GM20431 (cell line): Measurements from ENCODE around the gene RABL2A.
"Not testable (repeated sequence)": the region's sequence is repeated elsewhere in the genome, so short reads cannot be mapped to it uniquely, and the experiment has no call there.

Source experiments
- in situ Hi-C: fragments of 300-500 bp; cut with MseI, MboI; formaldehyde crosslinking; loops from one replicate; pipeline ENCODE4 v1.15.0; 2020; ENCODE audit warnings: low sequenced_read_pairs; ENCODE audit not compliant: unreplicated experiment

RABL2A gene

GRCh38 chr2:113604661-113605060, 22.4 kb upstream of the RABL2A start:
- in situ Hi-C loops = not testable (repeated sequence)

GRCh38 chr2:113606036-113606435, 21.0 kb upstream of the RABL2A start:
- in situ Hi-C loops = not testable (repeated sequence)

DNA sequence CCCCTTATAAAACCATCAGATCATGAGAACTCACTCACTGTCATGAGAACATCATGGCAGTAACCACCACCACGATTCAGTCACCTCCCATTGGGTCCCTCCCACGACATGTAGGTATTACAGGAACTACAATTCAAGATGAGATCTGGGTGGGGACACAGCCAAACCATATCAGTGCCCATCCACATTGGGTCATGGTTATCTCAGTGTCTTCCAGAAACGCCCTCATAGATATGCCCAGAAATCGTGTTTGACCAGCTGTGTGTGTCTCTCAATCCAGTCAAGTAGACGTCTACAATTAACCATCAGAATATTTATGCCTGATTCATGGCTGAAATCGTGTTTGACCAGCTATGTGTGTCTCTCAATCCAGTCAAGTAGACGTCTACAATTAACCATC, 17.2 kb upstream of the RABL2A start:
- in situ Hi-C loops = not testable (repeated sequence)

DNA sequence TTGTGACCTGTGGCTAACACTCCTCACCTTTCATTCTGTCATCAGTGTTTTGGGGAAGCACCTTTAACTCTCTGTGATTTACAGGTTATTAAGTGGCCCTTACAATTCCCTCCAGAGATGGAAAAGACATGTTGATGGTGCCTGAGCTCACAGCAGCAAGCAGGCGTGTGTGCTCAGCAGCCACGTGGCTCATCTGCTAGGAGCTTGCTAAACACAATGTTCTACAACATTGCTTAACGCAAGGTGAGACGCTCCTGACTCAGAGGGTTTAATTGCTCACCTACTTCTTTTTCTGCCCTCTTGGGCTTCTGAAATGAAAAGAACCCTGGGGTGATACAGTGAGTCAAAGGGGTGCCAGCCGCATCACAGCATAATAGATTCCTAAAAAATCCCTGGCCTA, 6.1 kb upstream of the RABL2A start:
- in situ Hi-C loops = not testable (repeated sequence)

- in situ Hi-C loops = not testable (repeated sequence)
Measured at GRCh38 chr2:113625906-113626305, 1.2 kb upstream of the RABL2A start.

- in situ Hi-C loops = not testable (repeated sequence)
Measured at GRCh38 chr2:113632849-113633345, 5.8 kb downstream of the RABL2A start.

GRCh38 chr2:113635358-113635757, 8.3 kb downstream of the RABL2A start:
- in situ Hi-C loops = not testable (repeated sequence)

GRCh38 chr2:113636226-113636625, 9.2 kb downstream of the RABL2A start:
- in situ Hi-C loops = not testable (repeated sequence)

- in situ Hi-C loops = not testable (repeated sequence)
Measured at GRCh38 chr2:113638084-113638483, 11.0 kb downstream of the RABL2A start.

- in situ Hi-C loops = not testable (repeated sequence)
Measured at GRCh38 chr2:113646217-113646616, 19.2 kb downstream of the RABL2A start.

DNA sequence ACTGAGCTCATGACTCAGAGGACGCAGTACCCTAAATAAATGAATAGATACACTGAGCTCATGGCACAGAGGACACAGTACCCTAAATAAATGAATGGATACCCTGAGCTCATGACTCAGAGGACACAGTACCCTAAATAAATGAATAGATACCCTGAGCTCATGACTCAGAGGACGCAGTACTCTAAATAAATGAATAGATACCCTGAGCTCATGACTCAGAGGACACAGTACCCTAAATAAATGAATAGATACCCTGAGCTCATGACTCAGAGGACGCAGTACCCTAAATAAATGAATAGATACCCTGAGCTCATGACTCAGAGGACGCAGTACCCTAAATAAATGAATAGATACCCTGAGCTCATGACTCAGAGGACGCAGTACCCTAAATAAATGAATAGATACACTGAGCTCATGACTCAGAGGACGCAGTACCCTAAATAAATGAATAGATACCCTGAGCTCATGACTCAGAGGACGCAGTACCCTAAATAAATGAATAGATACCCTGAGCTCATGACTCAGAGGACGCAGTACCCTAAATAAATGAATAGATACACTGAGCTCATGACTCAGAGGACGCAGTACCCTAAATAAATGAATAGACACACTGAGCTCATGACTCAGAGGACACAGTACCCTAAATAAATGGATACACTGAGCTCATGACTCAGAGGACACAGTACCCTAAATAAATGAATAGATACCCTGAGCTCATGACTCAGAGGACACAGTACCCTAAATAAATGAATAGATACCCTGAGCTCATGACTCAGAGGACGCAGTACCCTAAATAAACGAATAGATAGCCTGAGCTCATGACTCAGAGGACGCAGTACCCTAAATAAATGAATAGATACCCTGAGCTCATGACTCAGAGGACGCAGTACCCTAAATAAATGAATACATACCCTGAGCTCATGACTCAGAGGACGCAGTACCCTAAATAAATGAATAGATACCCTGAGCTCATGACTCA, 24.1 kb downstream of the RABL2A start:
- in situ Hi-C loops = not testable (repeated sequence)

DNA sequence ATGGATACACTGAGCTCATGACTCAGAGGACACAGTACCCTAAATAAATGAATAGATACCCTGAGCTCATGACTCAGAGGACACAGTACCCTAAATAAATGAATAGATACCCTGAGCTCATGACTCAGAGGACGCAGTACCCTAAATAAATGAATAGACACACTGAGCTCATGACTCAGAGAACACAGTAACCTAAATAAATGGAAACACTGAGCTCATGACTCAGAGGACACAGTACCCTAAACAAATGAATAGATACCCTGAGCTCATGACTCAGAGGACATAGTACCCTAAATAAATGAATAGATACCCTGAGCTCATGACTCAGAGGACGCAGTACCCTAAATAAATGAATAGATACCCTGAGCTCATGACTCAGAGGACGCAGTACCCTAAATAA, 25.5 kb downstream of the RABL2A start:
- in situ Hi-C loops = not testable (repeated sequence)

- in situ Hi-C loops = not testable (repeated sequence)
Measured at GRCh38 chr2:113656031-113656624, 29.1 kb downstream of the RABL2A start.

- in situ Hi-C loops = not testable (repeated sequence)
Measured at GRCh38 chr2:113657735-113658134, 30.7 kb downstream of the RABL2A start.

DNA sequence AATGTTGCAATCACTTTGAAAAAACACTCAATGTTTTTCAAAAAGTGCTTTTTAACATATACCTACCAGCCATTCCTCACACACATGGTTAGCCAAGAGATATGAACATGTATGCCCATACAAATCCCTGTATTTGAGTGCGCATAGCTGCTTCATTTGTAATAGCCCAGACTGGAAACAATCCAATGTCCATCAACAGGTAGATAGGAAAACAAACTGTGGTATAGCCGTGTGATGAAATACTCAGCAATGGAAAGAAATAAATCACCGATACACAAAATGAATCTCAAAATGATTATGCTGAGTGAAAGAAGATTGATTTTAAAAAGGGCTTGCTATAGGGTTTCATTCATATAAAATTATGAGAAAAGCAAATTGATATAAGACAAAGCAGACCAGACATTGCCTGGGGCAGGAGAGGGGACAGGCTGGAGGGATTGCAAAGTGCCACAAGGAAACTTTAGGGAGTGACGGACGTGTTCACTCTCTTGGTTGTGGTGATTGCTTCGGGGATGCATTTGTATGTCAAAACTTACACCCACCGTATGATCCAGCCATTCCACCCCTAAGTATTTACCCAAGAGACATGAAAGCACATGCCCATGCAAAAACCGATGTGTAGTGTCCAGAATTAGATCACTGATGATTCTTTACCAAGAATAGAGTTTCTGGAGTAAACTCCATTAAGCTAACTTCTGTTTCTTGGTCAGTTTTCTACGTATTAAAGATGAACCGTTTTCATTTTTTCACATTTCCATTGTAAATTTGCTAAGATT, 36.4 kb downstream of the RABL2A start:
- in situ Hi-C loops = not testable (repeated sequence)

- in situ Hi-C loops = not testable (repeated sequence)
Measured at GRCh38 chr2:113664761-113665533, 37.9 kb downstream of the RABL2A start.

- in situ Hi-C loops = not testable (repeated sequence)
Measured at GRCh38 chr2:113669013-113669412, 41.9 kb downstream of the RABL2A start.

DNA sequence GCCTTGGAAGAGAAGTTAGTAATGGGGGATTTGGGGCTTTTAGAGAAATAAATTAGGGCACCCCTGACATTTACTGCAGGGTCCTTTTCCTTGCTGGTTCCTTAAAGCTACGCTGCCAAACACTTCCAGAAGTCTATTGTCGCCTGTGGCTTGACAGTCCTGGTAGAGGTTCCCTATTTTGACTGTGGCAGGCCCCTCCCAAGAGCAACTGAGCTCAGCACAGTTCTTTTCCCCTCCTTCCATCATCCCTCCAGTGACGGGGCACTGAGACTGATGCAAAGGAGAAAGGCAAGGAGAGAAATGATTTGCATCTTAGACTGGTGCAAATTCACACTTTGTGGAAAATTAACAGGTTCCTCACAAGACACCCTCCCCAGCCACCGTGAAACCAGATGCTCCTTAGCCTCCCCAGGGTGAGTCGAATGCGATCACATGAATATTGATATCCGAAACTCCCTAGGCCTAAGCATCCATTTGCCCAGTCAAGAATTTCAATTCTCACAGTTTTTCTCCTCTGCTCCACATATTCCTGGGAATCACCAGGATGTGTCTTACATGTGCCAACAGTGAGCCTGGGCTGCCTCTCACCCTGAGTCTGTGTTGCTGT, 45.4 kb downstream of the RABL2A start:
- in situ Hi-C loops = no loop called here

DNA sequence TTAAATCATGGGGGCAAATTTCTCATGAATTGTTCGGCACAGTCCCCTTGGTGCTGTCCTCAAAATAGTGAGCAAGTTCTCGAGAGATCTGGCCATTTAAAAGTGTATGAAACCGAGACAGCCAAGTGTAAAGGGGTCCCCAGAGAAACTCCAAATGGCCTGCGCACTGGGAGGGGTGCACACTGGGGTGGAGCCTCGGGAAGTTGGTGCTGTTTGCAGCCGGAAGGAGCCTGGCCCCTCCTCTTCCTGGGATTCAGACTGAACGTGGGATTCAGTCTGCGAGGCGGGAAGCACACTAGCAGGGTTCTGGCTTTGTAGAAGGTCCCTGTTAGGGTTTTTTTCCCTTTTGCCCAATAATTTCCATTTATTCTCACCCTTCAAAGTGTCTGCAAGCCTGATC, 48.8 kb downstream of the RABL2A start:
- in situ Hi-C loops = no loop called here
